ENCODE data around the gene CDK17.

CDK17 gene

DNA sequence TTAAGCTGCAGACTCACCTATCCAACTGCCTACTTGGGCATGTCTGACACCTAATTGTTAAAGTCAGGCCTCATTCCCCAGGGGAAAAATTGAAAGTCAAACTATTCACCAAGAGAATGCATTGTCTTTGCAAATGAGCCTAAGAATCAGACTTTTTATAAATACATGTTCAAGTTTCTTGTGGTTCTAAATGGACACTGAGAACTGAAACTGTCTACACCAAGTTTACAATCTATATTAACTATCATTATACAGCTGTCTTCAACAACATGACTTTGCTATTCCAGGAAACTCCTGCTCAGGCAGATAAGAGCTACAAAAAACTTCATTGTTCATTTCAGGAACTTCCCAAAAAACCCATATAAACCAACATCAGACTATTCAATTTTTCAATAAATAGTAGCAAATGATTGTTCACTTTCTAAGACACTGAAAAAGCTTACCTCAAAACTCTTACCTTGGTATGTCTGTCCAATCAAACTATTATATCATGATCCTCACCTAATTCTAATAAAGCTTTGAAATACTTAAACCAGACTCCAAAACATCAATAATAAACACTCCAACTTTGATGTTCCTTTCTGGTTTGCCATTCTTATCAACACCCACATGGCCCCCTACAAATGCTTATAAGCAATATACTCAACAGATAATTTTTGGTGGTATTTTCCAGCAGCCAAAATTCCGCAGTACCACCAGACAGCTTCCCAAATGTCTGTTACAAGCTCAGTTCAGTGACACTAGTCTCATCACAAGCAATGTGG is 24.2 kb downstream of the CDK17 start:
- DNase-seq, result no peak
- Histone ChIP-seq H2BK120ac (ENCODE audit: insufficient read depth, low read length, poor library complexity) (no peak overlapping the region), H3K4me3 (ENCODE audit: low read depth, low read length) (no peak overlapping the region), H3K4me2 (ENCODE audit: low read length) (no peak overlapping the region), H4K91ac (ENCODE audit: low read depth, low read length) (no peak overlapping the region), H3K23ac (ENCODE audit: low read length) (no peak overlapping the region), H4K12ac (ENCODE audit: low read depth, low read length) (no peak overlapping the region), H3K14ac (ENCODE audit: low read length) (no peak overlapping the region), H3K9me3 (ENCODE audit: insufficient read depth, low read depth, low read length) (no peaks in the 10 kb centered on the region), H3K18ac (ENCODE audit: low read length) (no peak overlapping the region), H2AK5ac (ENCODE audit: low read length) (no peak overlapping the region), H3K9ac (ENCODE audit: low read length) (no peak overlapping the region), H3K27me3 (ENCODE audit: insufficient read depth, low read length) (no peaks in the 10 kb centered on the region), H3K27ac (ENCODE audit: low read depth, low read length) (no peak overlapping the region), H2BK12ac (ENCODE audit: low read length) (no peak overlapping the region), H3K4ac (ENCODE audit: low read depth, low read length) (no peak overlapping the region), H3K36me3 (ENCODE audit: control insufficient read depth in 1 of 2, insufficient read depth in 2 of 2, low read length in 2 of 2) (no peaks in the 10 kb centered on the region), H3K79me1 (ENCODE audit: low read length) (no peaks in the 10 kb centered on the region), H3K4me1 (ENCODE audit: control insufficient read depth in 1 of 2, insufficient read depth in 2 of 2, low read length in 2 of 2) (no peaks in the 10 kb centered on the region), H2BK5ac (ENCODE audit: low read depth, low read length, poor library complexity) (no peak overlapping the region), H3K79me2 (ENCODE audit: control insufficient read depth, insufficient read depth, low read length, poor library complexity) (peaks cover 2% of the 10 kb centered on the region), H2AFZ (ENCODE audit: insufficient read depth, low read length, poor library complexity) (no peak overlapping the region), H4K8ac (ENCODE audit: low read depth, low read length) (no peak overlapping the region)
- WGBS (ENCODE audit: extremely low coverage, insufficient coverage, insufficient read length), result no CpG with 5 or more reads among the region's 1 CpG

GRCh38 chr12:96375170-96375569 is 25.1 kb downstream of the CDK17 start:
- no peaks in the 10 kb centered on the region for H3K27me3 ChIP-seq (ENCODE audit: insufficient read depth, low read length)
- H3K18ac ChIP-seq (ENCODE audit: low read length), result no peak overlapping the region
- H3K4me1 ChIP-seq (ENCODE audit: control insufficient read depth in 1 of 2, insufficient read depth in 2 of 2, low read length in 2 of 2), result no peaks in the 10 kb centered on the region
- no peak for DNase-seq
- no peak overlapping the region for H3K9ac ChIP-seq (ENCODE audit: low read length)
- no peak overlapping the region for H2AK5ac ChIP-seq (ENCODE audit: low read length)
- no peaks in the 10 kb centered on the region for H3K36me3 ChIP-seq (ENCODE audit: control insufficient read depth in 1 of 2, insufficient read depth in 2 of 2, low read length in 2 of 2)
- H3K4ac ChIP-seq (ENCODE audit: low read depth, low read length), result no peak overlapping the region
- no peak overlapping the region for H2BK12ac ChIP-seq (ENCODE audit: low read length)
- peaks cover 2% of the 10 kb centered on the region for H3K79me2 ChIP-seq (ENCODE audit: control insufficient read depth, insufficient read depth, low read length, poor library complexity)
- H4K8ac ChIP-seq (ENCODE audit: low read depth, low read length), result no peak overlapping the region
- H3K4me2 ChIP-seq (ENCODE audit: low read length), result no peak overlapping the region
- no peak overlapping the region for H3K27ac ChIP-seq (ENCODE audit: low read depth, low read length)
- H4K12ac ChIP-seq (ENCODE audit: low read depth, low read length), result no peak overlapping the region
- H4K91ac ChIP-seq (ENCODE audit: low read depth, low read length), result no peak overlapping the region
- H3K14ac ChIP-seq (ENCODE audit: low read length), result no peak overlapping the region
- no peaks in the 10 kb centered on the region for H3K9me3 ChIP-seq (ENCODE audit: insufficient read depth, low read depth, low read length)
- no peak overlapping the region for H2AFZ ChIP-seq (ENCODE audit: insufficient read depth, low read length, poor library complexity)
- H3K79me1 ChIP-seq (ENCODE audit: low read length), result no peaks in the 10 kb centered on the region
- no peak overlapping the region for H3K23ac ChIP-seq (ENCODE audit: low read length)
- no peak overlapping the region for H2BK120ac ChIP-seq (ENCODE audit: insufficient read depth, low read length, poor library complexity)
- no peak overlapping the region for H3K4me3 ChIP-seq (ENCODE audit: low read depth, low read length)
- H2BK5ac ChIP-seq (ENCODE audit: low read depth, low read length, poor library complexity), result no peak overlapping the region

DNA sequence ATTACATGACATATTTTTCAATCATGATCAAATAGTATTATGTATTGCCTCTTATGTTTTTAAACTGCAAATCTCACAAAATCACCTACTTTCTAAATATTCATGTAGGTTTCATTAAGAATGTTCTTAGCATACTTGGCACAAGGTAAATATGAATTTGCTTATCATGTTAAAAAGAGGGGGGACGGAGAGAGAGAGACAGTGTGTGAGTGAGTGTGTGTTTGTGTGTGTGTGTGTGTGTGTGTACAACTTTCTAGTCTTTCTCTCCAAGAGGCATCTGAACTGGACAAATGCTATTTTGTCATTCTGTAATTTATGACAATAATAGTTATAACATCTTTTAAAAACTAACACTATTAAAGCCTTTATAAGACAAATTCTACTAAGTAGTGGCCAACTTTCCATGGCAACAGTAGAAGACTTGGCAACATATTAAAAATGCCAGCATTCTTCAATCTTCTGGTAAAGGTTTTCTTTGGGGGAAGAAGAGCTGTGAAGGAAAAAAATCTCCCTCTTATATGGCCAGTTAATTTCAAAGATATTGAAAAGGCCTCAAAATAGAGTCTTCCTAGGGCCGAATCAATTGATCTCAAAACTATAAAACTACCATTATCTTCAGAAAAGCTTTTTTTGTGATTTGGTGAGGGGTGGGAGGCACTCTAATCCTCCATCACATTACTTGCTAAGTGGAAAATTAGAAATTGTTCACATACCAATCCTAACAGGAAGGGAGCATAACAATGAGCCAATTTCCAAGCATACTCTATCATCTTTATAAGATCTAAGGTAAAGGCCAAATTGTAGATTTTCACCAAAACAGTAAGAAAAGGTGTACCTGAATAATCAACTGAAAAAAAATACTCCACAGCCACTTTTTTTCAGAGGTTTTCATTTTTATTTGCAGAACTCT is 28.2 kb downstream of the CDK17 start:
- Histone ChIP-seq H4K8ac (ENCODE audit: low read depth, low read length) (no peak overlapping the region), H3K79me2 (ENCODE audit: control insufficient read depth, insufficient read depth, low read length, poor library complexity) (no peaks in the 10 kb centered on the region), H3K14ac (ENCODE audit: low read length) (no peak overlapping the region), H3K9me3 (ENCODE audit: insufficient read depth, low read depth, low read length) (no peaks in the 10 kb centered on the region), H2AFZ (ENCODE audit: insufficient read depth, low read length, poor library complexity) (no peak overlapping the region), H3K79me1 (ENCODE audit: low read length) (no peaks in the 10 kb centered on the region), H3K4me2 (ENCODE audit: low read length) (no peak overlapping the region), H3K9ac (ENCODE audit: low read length) (no peak overlapping the region), H3K27me3 (ENCODE audit: insufficient read depth, low read length) (no peaks in the 10 kb centered on the region), H3K36me3 (ENCODE audit: control insufficient read depth in 1 of 2, insufficient read depth in 2 of 2, low read length in 2 of 2) (no peaks in the 10 kb centered on the region), H3K23ac (ENCODE audit: low read length) (no peak overlapping the region), H3K4me1 (ENCODE audit: control insufficient read depth in 1 of 2, insufficient read depth in 2 of 2, low read length in 2 of 2) (no peaks in the 10 kb centered on the region), H2BK120ac (ENCODE audit: insufficient read depth, low read length, poor library complexity) (no peak overlapping the region), H3K27ac (ENCODE audit: low read depth, low read length) (no peak overlapping the region), H2AK5ac (ENCODE audit: low read length) (no peak overlapping the region), H3K18ac (ENCODE audit: low read length) (no peak overlapping the region), H2BK5ac (ENCODE audit: low read depth, low read length, poor library complexity) (no peak overlapping the region), H2BK12ac (ENCODE audit: low read length) (no peak overlapping the region), H3K4me3 (ENCODE audit: low read depth, low read length) (no peak overlapping the region), H3K4ac (ENCODE audit: low read depth, low read length) (no peak overlapping the region), H4K12ac (ENCODE audit: low read depth, low read length) (no peak overlapping the region), H4K91ac (ENCODE audit: low read depth, low read length) (no peak overlapping the region)
- no peak for DNase-seq
- WGBS (ENCODE audit: extremely low coverage, insufficient coverage, insufficient read length), result no CpG with 5 or more reads among the region's 2 CpGs

- no peak for DNase-seq
- Histone ChIP-seq H3K4me2 (ENCODE audit: low read length) (no peak overlapping the region), H3K14ac (ENCODE audit: low read length) (no peak overlapping the region), H3K36me3 (ENCODE audit: control insufficient read depth in 1 of 2, insufficient read depth in 2 of 2, low read length in 2 of 2) (no peaks in the 10 kb centered on the region), H3K4ac (ENCODE audit: low read depth, low read length) (no peak overlapping the region), H3K18ac (ENCODE audit: low read length) (no peak overlapping the region), H3K9me3 (ENCODE audit: insufficient read depth, low read depth, low read length) (no peaks in the 10 kb centered on the region), H3K27me3 (ENCODE audit: insufficient read depth, low read length) (no peaks in the 10 kb centered on the region), H3K4me3 (ENCODE audit: low read depth, low read length) (no peak overlapping the region), H2AFZ (ENCODE audit: insufficient read depth, low read length, poor library complexity) (no peak overlapping the region), H3K23ac (ENCODE audit: low read length) (no peak overlapping the region), H3K79me2 (ENCODE audit: control insufficient read depth, insufficient read depth, low read length, poor library complexity) (no peaks in the 10 kb centered on the region), H3K79me1 (ENCODE audit: low read length) (no peaks in the 10 kb centered on the region), H4K91ac (ENCODE audit: low read depth, low read length) (no peak overlapping the region), H3K9ac (ENCODE audit: low read length) (no peak overlapping the region), H2AK5ac (ENCODE audit: low read length) (no peak overlapping the region), H3K27ac (ENCODE audit: low read depth, low read length) (no peak overlapping the region), H4K12ac (ENCODE audit: low read depth, low read length) (no peak overlapping the region), H2BK5ac (ENCODE audit: low read depth, low read length, poor library complexity) (no peak overlapping the region), H4K8ac (ENCODE audit: low read depth, low read length) (no peak overlapping the region), H3K4me1 (ENCODE audit: control insufficient read depth in 1 of 2, insufficient read depth in 2 of 2, low read length in 2 of 2) (no peaks in the 10 kb centered on the region), H2BK120ac (ENCODE audit: insufficient read depth, low read length, poor library complexity) (no peak overlapping the region), H2BK12ac (ENCODE audit: low read length) (no peak overlapping the region)
- WGBS (ENCODE audit: extremely low coverage, insufficient coverage, insufficient read length), result no CpG with 5 or more reads among the region's 5 CpGs
Observed at GRCh38 chr12:96371138-96371789, 29.0 kb downstream of the CDK17 start.

Measured in trophoblast cell (in vitro differentiated cells and primary cell).